Fibroblast of skin of back (primary cell): ENCODE measurements around the gene CARF. TPM values are rescaled to one million over a fixed set of nuclear protein-coding genes. Genes with fewer than 3 reads are reported as not detected.
"Not testable (repeated sequence)": the region's sequence is repeated elsewhere in the genome, so short reads cannot be mapped to it uniquely, and the experiment has no call there.

Source experiments
- DNase-seq: peaks from one replicate; pipeline ENCODE4 v3.0.0-alpha.2; 2013
- polyA plus RNA-seq, 2 experiments: library from polyadenylated mRNA; unstranded; fragments of 120-200 nt; gene quantifications; one replicate each; pipeline ENCODE4 v1.2.1, GENCODE V29; 2013; ENCODE audit not compliant: insufficient read length in 2 of 2

CARF gene, protein sequence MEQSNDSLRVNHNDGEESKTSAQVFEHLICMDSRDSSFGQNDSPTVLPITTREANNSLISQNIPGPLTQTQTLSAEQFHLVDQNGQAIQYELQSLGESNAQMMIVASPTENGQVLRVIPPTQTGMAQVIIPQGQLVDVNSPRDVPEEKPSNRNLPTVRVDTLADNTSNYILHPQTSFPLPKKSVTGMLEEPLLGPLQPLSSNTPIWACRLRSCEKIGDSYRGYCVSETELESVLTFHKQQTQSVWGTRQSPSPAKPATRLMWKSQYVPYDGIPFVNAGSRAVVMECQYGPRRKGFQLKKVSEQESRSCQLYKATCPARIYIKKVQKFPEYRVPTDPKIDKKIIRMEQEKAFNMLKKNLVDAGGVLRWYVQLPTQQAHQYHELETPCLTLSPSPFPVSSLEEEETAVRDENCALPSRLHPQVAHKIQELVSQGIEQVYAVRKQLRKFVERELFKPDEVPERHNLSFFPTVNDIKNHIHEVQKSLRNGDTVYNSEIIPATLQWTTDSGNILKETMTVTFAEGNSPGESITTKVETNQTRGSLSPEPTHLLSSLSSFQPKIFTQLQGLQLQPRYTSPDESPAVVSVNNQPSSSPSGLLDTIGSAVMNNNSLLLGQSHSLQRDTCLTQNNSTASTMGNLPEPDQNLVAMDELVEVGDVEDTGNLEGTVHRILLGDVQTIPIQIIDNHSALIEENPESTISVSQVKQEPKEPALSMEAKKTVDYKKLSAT
- 1.8 TPM for polyA plus RNA-seq (2013, experiment 1 of 2; ENCODE audit: insufficient read length)
- polyA plus RNA-seq (2013, experiment 2 of 2; ENCODE audit: insufficient read length) = 3.8 TPM

DNA sequence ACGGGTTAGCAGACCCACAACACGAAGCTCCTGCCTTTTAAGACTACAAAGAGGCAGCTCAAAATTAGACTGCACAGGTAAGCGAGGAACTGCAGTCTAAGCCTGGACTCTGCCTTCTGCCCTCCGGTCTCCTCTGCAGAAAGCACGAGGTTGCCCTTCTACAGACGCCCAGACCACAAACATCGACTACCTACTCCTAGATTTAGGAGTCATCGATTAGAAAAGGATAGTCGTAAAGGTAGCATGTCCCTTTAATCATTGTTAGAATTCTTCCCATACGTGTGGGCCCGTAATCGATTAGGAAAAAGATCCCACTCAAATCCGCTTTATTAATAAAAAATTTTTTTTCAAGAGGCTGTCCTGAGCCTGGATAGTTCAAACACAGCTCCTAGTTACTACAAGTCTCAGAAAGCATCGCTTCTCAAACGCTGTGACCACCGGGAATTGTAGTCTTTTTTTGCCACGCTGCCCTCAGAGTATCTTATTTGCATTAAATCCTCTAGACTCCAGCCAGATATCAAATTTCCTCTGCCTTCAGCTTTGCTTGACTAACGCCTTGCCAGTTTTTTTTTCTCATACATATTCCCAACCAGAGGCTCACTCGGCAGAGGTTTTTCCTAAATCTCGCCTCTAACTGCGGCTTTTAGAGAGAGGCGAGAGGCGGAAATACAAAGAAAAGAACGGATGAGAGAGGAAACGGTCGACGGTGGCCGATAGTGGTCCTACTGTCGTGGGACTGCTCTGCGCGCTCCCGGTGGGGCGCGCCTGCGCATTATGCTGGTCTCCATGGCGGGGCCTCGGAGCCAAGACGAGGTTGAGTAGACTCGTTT is at the start of gene CARF, which contains the start of gene WDR12:
TSS of gene CARF (plus strand) at position 764 of the 830 bp plus-strand sequence. CDS start 29,628 bp downstream, outside the sequence.
TSS of gene WDR12 (minus strand) at position 162 of the 830 bp plus-strand sequence. CDS start 197 bp downstream, outside the sequence.
- DNase-seq = peak; percentile 96

DNA sequence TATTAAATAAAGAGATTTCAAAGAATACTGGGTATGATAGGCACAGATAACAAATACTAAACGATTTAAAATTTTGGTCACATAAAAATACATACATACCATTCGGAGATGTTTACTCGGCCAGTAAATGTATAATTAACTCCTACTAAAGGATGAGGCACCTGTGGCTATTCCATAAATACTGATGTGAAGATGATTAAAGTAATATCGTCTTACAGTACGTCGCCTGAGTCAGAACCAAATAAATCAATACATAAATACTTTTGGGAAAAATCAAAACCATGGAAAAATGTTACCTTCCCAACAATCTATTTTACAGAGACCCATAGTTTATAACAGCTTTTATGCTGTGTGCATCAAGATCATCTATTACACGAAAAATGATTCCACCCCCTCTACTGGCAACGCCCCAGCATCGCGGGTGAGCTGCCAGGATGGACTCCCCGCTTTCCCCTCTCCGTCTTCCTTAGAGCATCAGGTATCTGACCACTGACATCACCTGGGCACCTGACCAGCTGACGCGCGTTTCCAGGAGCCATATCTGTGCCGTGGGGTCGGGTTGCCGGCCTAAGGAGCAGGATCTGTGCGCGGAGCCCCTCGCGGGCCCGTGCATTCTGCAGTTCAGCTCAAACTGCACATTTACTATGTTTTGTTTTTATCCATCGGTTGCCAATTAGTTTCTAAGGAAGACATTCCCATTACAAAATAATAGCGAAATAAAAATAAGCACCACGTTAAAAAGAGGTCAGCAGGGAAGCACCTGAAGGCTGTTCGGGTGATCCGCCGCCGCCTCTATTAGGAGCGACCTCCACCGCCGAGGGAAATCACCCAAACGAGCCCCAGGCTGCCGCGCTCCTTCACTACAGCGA is 41.4 kb upstream of the CARF start:
- DNase-seq = peak; percentile 59

DNA sequence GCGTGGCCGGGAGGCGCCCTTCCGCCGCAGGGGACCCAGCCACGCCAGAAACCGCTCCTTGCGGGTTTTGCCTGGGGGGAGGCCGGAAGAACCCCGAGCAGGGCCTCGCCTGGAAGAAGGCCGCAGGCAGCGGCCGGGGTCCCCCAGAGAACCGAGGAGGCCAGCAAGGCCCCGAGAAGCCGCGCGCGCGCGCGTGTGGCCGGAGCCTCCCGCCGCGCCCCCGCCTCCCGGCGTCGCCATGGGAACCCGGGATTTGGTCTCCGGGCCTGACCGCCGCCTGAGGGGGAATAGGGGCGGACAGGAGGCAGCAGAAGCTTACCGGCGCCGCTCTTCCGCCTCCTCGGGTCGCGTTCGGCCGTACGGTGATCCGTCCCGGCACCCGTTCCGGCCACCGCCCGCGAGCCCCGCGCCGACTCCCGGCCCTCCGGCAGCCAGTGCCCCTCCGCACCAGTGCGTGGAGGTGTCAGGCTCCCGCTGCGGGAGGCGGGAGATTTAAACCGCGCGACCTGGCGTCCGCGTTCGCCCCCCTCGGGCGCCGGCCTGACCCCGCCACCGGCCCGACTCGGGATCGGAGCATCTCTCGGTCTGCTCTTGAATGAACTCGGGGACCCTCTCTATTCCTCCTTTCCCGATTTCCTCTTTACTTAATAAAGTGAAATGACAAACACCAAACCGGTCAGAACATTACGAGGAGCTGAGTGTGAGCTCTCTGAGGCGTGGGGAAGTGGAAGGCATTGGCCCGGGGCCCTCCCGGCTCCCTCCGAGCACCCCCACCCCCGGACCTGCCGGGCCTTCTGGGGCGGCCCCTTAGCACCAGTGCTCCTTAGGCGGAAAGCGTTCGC is 40.6 kb upstream of the CARF start, which contains the start of gene ICA1L:
TSS of gene ICA1L (minus strand) at position 467 of the 842 bp plus-strand sequence. CDS start 42,757 bp downstream, outside the sequence.
- DNase-seq = peak; percentile 67

DNA sequence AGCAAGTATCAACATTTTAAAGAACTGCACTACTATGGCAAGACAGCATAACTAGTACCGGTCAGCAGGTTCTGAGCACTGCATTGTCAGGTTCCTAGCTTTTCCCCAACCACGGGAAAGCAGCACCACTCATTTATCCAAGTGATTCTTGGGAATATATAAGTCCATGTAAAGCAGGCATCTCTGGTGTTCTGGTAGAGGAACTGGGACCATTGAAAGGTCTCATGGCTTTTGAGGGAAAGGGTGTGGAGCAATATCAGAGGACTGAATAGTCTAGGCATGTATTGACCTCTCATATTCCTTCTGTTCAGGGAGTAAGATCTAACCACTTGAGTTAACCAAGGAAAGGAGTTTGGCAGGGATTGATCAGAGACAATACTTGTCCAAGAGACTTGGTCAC is 34.4 kb upstream of the CARF start:
- DNase-seq = no peak

DNA sequence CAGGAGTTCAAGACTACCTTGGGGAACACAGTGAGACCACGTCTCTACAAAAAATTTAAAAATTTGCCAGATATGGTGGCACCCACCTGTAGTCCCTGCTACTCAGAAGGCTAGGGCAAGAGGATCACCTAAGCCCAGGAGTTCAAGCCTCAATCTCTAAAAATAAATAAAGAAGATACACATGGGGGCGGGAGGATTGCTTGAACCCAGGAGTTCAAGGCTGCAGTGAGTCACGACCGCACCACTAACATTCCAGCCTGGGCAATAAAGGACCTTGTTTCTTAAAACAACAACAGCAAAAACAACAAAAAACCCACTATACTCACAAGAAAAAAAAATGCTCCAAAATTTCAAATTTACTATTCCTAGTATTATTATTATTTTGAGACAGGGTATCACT is 30.5 kb upstream of the CARF start:
- DNase-seq = no peak

DNA sequence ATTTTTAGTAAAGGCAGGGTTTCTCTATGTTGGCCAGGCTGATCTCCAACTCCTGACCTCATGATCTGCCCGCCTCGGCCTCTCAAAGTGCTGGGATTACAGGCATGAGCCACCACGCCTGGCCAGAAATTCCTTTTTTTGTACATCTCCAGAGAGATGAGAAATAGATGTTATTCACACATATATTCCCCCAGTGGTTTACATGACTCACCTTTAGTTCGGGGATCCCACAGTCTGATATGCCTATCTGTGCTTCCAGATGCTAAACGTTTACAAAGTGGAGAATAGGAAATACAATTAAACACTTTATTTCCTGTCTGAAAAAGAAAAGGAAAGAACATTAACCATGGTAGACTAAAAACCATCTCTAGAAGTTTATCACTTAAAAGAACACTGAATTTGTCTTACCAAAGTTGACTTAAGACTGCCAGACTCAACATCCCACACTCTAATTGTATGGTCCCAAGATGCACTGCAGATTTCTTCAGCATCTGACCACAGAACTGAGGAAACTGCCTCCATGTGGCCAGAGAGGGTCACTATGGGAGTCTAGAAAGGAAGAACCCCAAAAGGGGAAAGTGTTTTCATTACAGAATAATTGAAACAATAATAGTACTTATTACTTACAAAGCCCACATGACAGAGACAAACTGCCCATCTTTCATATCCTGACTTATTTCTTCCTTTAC is 27.9 kb upstream of the CARF start:
- no peak for DNase-seq

DNA sequence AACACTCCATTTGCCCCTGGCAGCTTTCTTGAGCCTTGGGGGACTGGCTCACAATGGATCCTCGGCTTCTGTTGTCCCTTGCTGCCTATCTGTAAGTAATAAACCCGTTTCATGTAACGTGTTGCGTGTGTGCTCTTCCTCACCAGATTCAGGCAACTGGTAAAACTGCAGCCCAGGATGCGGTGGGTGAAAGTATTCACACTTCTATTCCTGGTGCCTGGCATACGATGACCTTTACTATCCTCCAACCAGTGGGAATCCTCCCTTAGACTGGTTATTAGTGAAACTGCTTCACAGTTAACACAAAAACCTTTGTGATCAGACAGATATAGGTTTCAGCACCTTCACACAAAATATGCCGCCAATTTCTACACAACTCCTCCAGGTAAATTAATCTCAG is 26.9 kb upstream of the CARF start:
- DNase-seq = no peak

DNA sequence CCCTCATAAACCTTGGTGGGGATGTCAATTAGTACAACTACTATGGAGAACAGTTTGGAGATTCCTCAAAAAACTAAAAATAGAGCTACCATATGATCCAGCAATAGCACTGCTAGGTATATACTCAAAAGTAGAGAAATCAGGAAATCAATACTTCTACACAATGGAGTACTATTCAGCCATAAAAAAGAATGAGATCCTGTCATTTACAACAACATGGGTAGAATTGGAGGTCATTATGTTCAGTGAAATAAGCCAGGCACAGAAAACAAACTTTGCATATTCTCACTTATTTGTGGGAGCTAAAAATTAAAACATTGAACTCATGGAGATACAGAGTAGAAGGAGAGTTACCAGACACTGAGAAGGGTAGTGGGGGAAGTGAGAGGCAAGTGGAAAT is 6.6 kb upstream of the CARF start:
- not testable (repeated sequence) for DNase-seq

DNA sequence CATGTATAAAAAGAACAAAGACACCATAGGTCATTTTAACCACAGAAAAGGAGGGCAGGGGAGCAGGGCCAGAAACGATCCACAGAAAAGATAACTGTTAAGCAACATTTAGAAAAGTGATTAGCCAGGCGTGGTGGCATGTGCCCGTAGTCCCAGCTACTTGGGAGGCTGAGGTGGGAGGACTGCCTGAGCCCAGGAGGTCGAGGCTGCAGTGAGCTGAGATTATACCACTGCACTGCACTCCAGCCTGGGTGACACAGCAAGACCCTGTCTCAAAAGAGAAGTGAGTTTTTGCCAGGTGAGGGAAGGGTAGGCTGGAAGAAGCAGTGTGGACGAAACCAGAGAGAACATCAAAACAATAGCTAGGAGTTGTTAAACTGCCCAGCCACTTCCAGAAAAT is 3.9 kb upstream of the CARF start:
- no peak for DNase-seq

DNA sequence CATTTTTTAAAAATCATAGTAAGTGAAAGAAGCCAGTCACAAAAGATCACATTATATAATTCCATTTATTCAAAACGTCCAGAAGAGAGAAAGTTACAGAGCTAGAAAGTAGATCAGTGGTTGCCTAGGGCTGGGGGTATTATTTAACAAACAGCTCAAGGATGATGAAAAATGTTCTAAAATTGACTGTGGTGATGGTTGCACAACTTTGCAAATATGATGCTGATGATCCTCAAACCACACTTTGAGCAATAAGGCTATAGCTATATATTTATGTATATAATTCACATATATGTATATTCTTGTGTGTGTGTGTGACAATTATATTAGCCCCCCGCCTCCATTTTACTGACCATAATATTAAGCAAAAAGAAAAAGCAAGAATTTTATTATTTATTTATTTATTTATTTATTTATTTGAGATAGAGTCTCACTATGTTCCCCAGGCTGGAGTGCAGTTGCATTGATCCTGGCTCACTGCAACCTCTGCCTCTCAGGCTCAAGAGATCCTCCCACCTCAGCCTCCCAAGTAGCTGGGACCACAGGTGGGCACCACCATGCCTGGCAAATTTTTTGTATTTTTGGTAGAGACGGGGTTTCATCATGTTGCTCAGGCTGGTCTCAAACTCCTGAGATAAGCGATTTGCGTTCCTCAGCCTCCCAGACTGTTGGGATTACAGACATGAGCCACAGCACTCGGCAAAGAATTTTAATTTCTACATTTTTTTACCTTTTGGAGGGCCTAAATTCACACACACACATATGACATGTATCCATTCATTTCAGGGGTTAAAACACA is 2.5 kb upstream of the CARF start:
- DNase-seq = no peak

DNA sequence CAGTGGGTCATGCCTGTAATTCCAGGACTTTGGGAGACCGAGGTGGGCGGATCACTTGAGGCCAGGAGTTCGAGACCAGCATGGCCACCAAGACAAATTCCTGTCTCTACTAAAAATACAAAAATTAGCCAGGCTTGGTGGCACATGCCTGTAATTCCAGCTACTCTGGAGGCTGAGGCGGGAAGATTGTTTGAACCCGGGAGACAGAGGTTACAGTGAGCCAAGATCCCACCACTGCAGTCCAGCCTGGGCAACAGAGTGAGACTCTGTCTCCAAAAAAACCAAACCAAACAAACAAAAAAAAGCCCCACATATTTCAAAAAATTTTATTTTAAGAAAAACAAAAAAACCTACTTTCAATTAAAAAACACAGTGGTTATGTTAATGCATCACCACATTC is 1.8 kb upstream of the CARF start:
- DNase-seq = not testable (repeated sequence)

DNA sequence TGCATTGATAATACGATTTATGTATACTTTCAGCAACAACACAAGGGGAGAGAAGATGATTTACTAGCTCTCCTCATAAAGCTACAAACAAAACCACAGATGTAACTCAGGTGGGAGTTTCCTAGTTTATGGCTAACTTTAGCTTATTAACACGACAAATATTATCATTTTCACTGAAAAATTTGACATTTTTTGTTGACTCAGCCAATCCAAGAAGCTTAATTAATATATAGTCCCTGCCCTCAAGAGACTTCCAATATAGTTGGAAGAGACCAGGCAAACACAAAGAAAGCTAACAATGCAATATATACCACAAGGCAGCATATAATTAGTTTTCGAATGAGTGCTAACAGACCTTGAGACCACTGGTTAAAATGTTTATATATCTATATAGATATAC is 1.4 kb upstream of the CARF start:
- DNase-seq = no peak

DNA sequence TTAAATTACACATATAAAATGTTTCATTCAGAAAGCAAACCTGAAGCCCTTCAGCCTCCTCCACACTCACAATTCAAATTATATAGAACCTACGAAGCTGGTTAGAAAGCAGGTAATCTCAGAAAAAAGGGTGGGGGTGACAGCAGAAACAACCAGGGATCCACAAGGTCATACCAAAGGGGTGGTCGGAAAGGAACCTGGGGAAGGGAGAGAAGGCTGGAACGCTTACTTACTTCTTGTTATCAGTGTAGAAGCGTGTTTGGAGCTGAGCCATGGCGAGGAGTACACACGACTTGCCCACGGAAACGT is 918 bp upstream of the CARF start:
- no peak for DNase-seq

DNA sequence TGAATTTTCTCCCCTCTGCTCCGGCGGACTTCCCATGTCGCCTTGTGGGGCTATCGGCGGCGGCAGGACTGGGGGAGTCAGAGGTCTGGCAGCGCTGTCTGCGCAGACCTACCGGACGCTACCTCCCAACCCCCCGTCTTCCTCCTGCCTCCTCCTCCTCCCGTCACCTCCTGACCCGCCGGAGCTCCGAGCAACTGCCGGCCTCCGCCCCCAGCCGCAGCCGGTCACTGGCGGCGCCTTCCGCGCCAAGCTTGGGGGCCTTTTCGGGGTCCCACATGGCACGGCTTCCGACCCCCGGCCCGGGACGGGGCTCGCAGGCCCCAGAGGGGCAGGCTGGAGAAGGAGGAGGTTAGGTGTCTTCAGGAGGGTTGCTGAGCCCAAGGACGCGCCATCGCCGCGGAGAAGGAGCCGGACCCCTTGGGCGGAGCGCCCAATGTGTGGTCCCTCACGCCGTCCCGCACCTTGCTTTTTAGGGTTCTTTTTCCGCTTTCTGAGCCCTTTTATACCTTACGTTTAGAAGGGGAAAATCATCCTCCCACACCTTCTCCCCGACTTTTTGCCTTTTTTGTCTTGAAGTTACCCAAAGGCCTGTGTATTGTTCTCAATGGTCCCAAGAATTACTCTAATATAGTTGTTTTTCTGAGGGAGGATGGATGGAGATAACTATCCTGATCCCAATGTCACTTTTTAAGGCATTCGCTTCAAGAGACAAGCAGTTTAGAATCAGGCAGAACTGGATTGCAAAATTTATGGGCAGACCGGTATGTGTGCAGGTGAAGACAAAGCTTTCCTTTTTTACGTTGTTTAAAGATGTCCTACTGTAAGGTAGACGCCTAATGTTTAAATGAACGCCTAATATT is 497 bp downstream of the CARF start:
- not testable (repeated sequence) for DNase-seq

DNA sequence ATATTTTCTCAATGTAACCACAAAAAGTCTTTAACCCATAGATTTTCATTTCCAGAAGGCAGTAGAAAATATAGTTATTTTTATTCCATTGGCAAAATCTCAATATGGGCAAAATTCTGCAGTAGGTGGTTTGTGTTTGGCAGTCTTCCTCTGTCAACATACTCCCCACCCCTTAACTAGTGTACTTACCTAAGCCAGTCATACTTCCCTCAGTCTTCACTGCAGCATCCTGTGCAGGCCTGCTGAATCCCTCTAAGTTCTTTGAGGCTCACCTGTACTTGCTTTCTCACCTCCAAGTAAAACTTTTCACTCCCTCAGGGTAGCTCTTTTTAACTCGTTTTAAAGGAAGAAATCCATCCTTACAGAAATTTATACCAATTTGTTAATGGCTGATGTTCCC is 6.8 kb downstream of the CARF start:
- DNase-seq = no peak

DNA sequence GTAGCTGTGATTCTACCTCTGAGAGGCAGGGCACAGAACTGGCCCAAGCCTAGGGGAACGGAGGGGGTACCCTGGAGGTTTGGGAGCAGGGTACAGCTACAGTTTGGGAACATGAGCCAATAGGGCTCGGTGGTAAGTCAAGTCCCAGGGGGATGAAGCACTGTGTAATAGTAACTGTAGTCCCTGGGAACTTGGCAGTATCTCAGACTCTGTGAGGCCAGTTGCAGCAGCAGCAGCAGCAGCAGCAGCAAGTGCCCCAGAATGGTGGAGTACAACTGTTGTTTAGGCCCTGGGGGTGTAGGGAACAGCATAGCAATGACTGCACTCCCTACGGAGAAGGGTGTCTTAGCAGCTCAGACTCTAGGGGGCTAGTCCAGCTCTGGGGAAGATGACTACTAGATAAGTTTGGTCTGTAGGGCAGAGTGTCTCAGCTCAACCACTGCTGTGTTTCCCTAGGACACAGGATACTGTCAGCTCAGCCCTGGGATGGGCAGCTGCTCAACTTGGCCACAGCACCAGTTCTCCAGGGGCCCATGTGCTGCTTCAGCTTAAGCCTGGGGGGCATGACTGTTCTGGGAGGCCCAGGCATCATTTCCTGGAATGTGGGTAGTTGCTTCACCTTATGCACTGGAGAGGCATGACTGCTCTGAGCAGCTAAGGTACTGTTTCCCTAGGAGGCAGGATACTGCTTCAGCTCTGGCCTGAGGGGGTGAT is 20.5 kb downstream of the CARF start:
- peak; percentile 12 for DNase-seq

DNA sequence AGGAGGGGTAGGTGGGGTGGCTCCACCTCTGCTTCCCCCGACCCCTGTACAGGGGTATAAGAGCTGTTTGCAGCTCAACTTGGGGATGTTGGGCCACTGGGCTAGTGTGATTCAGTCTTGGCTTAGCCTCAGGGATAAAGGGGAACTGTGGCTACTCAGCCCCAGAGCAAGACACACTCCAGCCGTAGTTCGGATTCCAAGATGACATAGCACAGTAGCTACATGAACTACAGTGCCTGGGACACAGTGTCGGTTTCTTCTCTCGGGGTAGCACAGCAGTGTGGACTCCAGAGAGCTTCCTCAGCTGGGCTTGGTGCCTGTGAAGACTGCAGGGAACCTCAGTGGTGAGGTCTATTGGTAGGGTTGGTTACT is 21.1 kb downstream of the CARF start:
- DNase-seq = no peak

DNA sequence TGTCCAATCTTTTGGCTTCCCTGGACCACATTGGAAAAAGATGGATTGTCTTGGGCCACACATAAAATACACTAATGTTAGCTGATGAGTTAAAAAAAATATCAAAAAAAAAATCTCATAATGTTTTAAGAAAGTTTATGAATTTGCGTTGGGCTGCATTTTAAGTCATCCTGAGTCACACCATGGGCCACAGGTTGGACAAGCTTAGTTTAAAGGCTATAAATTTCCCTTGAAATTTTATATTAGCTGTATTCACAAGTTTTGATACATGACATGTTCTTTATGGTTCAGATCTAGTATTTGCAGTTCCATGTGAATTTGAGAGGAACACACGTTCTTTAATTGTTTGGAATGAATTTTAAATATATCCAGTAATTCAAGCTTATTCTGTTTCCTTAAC is 21.9 kb downstream of the CARF start:
- no peak for DNase-seq
